GM18870 (cell line): ENCODE measurements around the gene PSG6.
"Not testable (repeated sequence)": the region's sequence is repeated elsewhere in the genome, so short reads cannot be mapped to it uniquely, and the experiment has no call there.

Experiments
- ATAC-seq: cut with Tn5 transposase; IDR thresholded peaks from one replicate; pipeline ENCODE4 v1.9.1; 2021; ENCODE audit warnings: moderate library complexity; ENCODE audit not compliant: unreplicated experiment

Gene PSG6

GRCh38 chr19:42912941-42913340 lies 4.8 kb downstream of the PSG6 start:
- not testable (repeated sequence) for ATAC-seq

GRCh38 chr19:42911731-42912130 lies 6.0 kb downstream of the PSG6 start:
- not testable (repeated sequence) for ATAC-seq

GRCh38 chr19:42906162-42906561 lies 11.5 kb downstream of the PSG6 start:
- not testable (repeated sequence) for ATAC-seq

- ATAC-seq: not testable (repeated sequence)
Measured at GRCh38 chr19:42900561-42900960, 17.1 kb downstream of the PSG6 start.

- not testable (repeated sequence) for ATAC-seq
Measured at GRCh38 chr19:42899674-42900073, 18.0 kb downstream of the PSG6 start.

GRCh38 chr19:42899110-42899509 lies 18.6 kb downstream of the PSG6 start:
- ATAC-seq: not testable (repeated sequence)

- not testable (repeated sequence) for ATAC-seq
Measured at GRCh38 chr19:42898656-42899055, 19.0 kb downstream of the PSG6 start.

- not testable (repeated sequence) for ATAC-seq
Measured at GRCh38 chr19:42897729-42898128, 20.0 kb downstream of the PSG6 start.

GRCh38 chr19:42890446-42890845 lies 27.2 kb downstream of the PSG6 start:
- not testable (repeated sequence) for ATAC-seq

- not testable (repeated sequence) for ATAC-seq
Measured at GRCh38 chr19:42887876-42888445, 29.7 kb downstream of the PSG6 start.

GRCh38 chr19:42882730-42883129 lies 35.0 kb downstream of the PSG6 start:
- ATAC-seq: not testable (repeated sequence)

GRCh38 chr19:42882010-42882409 lies 35.7 kb downstream of the PSG6 start:
- ATAC-seq: not testable (repeated sequence)

- not testable (repeated sequence) for ATAC-seq
Measured at GRCh38 chr19:42881279-42881678, 36.4 kb downstream of the PSG6 start.

GRCh38 chr19:42880621-42881020 lies 37.1 kb downstream of the PSG6 start:
- not testable (repeated sequence) for ATAC-seq

- no peak for ATAC-seq
Measured at GRCh38 chr19:42879613-42880012, 38.1 kb downstream of the PSG6 start, which contains the start of gene PSG1. PSG1 (minus strand) TSS chr19:42879713; CDS start chr19:42879581, 132 bp downstream.

GRCh38 chr19:42876596-42876995 lies 41.1 kb downstream of the PSG6 start:
- ATAC-seq: not testable (repeated sequence)

- not testable (repeated sequence) for ATAC-seq
Measured at GRCh38 chr19:42875881-42876280, 41.8 kb downstream of the PSG6 start.

GRCh38 chr19:42874901-42875813 lies 42.5 kb downstream of the PSG6 start:
- not testable (repeated sequence) for ATAC-seq

- ATAC-seq: not testable (repeated sequence)
Measured at GRCh38 chr19:42874136-42874535, 43.6 kb downstream of the PSG6 start.

GRCh38 chr19:42872608-42873007 lies 45.1 kb downstream of the PSG6 start:
- ATAC-seq: no peak

- ATAC-seq: no peak
Measured at GRCh38 chr19:42857544-42857867, 60.2 kb downstream of the PSG6 start.
